Duodenal mucosa (tissue), 2 donors: Measurements from ENCODE around the gene MFSD2A.
"Not testable (repeated sequence)": the region's sequence is repeated elsewhere in the genome, so short reads cannot be mapped to it uniquely, and the experiment has no call there.

Experiments used
- H3K27ac ChIP-seq: one replicate; pipeline ENCODE4 v1.7.0; 2013; ENCODE audit warnings: low read depth, low read length
- H3K27me3 ChIP-seq, 2 donors: one replicate each; pipeline ENCODE4 v1.7.0; 2013; ENCODE audit warnings: low read length in 2 of 2, control low read depth in 1 of 2; ENCODE audit not compliant: insufficient read depth in 2 of 2, control insufficient read depth in 1 of 2
- H3K36me3 ChIP-seq, 2 donors: one replicate each; pipeline ENCODE4 v1.7.0; 2013; ENCODE audit warnings: low read length in 2 of 2, control low read depth in 1 of 2; ENCODE audit not compliant: insufficient read depth in 2 of 2, control insufficient read depth in 1 of 2
- H3K4me1 ChIP-seq, 2 donors: one replicate each; pipeline ENCODE4 v1.7.0; 2013; ENCODE audit warnings: low read length in 2 of 2, control low read depth in 1 of 2; ENCODE audit not compliant: insufficient read depth in 2 of 2, control insufficient read depth in 1 of 2
- H3K4me3 ChIP-seq, 2 donors: one replicate each; pipeline ENCODE4 v1.7.0; 2013; ENCODE audit warnings: low read length in 2 of 2, low read depth in 1 of 2
- H3K9ac ChIP-seq, 2 donors: one replicate each; pipeline ENCODE4 v1.7.0; 2013; ENCODE audit warnings: low read length in 2 of 2, low read depth in 1 of 2
- H3K9me3 ChIP-seq, 2 donors: one replicate each; pipeline ENCODE4 v1.7.0; 2013; ENCODE audit warnings: low read length in 2 of 2, control low read depth in 1 of 2; ENCODE audit not compliant: control insufficient read depth in 1 of 2

Gene MFSD2A

DNA sequence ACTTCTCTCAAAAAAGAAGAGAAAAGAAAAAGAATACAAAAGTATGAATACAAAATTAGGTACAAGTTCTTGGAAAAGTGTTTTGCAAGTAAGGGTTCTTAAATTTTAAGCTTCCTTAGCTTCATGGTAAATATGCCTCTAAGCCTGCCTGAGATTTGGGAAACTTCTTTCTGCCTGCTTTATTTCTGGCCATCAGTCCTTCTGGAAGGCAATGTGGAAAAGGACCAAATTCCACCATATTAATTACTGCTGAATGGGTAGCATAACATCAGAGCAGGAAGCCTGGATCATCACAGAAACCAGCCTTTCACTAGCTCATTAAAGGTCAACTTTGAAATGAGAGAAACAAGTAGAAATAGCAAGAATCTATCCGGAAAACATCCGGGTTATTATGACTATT is 46.5 kb downstream of the MFSD2A start:
- Histone ChIP-seq H3K4me3 (no peak overlapping the region), H3K36me3 (no peaks in the 10 kb centered on the region), H3K27ac (no peak overlapping the region), H3K4me1 (peaks cover 3% of the 10 kb centered on the region in 2 donors), H3K27me3 (no peaks in the 10 kb centered on the region), H3K9ac (no peak overlapping the region), H3K9me3 (no peaks in the 10 kb centered on the region)

DNA sequence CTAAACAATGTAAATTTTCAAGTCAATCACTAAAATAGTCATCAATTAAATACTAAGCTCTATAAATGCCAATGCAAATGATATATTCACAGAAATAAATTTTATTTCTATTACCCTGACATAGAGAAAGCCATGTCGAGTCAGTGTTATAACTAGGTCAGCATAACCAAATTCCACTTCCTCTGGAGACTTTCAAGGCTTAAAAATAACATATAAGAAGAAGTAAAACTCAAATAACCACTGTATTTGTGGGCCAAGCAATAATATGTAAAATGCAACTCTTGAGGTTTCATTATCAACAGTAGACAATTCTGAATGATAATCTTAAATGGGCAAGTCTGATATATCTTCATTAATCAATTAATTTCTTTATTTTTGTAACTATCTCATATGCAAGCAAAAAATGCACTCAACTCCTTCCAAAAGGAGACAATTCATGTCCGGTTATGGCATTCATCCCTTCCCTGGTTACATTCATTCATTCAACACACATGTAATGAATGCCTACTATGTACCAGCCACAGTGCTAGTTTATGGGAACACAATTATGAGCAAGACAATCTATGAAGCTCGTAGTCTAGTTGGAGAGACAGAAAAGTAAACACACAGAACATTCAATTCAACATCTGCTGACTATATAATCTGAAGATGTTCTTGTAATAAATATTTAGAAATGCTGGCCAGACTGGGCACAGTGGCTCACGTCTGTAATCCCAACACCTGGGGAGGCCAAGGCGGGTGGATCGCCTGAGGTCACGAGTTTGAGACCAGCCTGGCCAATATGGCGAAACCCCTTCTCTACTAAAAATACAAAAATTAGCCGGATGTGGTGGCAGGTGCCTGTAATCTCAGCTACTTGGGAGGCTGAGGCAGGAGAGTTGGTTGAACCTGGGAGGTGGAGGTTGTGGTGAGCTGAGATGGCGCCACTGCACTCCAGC is 48.5 kb downstream of the MFSD2A start:
- Histone ChIP-seq H3K36me3 (no peaks in the 10 kb centered on the region), H3K9me3 (no peaks in the 10 kb centered on the region), H3K9ac (no peak overlapping the region), H3K4me3 (no peak overlapping the region), H3K27me3 (no peaks in the 10 kb centered on the region), H3K4me1 (peaks cover 0 to 3% of the 10 kb centered on the region in 2 donors), H3K27ac (no peak overlapping the region)

DNA sequence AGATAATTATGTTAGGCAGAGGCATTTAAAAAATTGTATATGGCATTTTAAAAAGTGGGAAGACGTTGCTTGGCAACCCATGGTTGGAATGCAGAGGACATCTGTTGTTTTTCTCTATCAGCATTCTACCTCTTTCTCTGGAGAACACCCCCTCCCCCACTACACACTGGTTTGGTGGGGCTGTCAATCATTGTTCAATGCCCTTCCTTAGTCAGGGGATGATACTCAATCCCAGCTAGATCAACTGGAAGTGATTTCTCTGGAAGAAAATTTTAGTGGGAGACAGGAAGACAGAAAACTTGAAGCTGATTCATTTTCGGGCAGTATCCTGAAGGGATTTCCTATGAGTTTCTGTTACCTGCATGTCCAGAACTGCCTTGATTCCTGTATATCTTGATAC is 49.9 kb downstream of the MFSD2A start:
- Histone ChIP-seq H3K27me3 (no peaks in the 10 kb centered on the region), H3K4me3 (no peak overlapping the region), H3K36me3 (no peaks in the 10 kb centered on the region), H3K4me1 (peaks cover 0 to 3% of the 10 kb centered on the region in 2 donors), H3K27ac (no peak overlapping the region), H3K9ac (no peak overlapping the region), H3K9me3 (no peaks in the 10 kb centered on the region)

GRCh38 chr1:40007481-40008034 is 52.6 kb downstream of the MFSD2A start:
- not testable (repeated sequence) for H3K9ac ChIP-seq, H3K27me3 ChIP-seq, H3K36me3 ChIP-seq, H3K4me3 ChIP-seq, H3K9me3 ChIP-seq, H3K4me1 ChIP-seq, H3K27ac ChIP-seq

- Histone ChIP-seq H3K9ac (no peak overlapping the region), H3K4me1 (no peaks in the 10 kb centered on the region), H3K27ac (no peak overlapping the region), H3K9me3 (no peaks in the 10 kb centered on the region), H3K27me3 (no peaks in the 10 kb centered on the region), H3K36me3 (no peaks in the 10 kb centered on the region), H3K4me3 (no peak overlapping the region)
These were observed 56.3 kb downstream of the MFSD2A start for GRCh38 chr1:40011198-40011597.

GRCh38 chr1:40014253-40014706 is 59.3 kb downstream of the MFSD2A start:
- H3K4me3 ChIP-seq = no peak overlapping the region
- no peaks in the 10 kb centered on the region for H3K4me1 ChIP-seq
- H3K27ac ChIP-seq = no peak overlapping the region
- no peak overlapping the region for H3K9ac ChIP-seq
- no peaks in the 10 kb centered on the region for H3K27me3 ChIP-seq
- no peaks in the 10 kb centered on the region for H3K36me3 ChIP-seq
- H3K9me3 ChIP-seq = no peaks in the 10 kb centered on the region

- no peaks in the 10 kb centered on the region for H3K36me3 ChIP-seq
- no peak overlapping the region for H3K9ac ChIP-seq
- H3K4me3 ChIP-seq = no peak overlapping the region
- H3K27me3 ChIP-seq = no peaks in the 10 kb centered on the region
- no peaks in the 10 kb centered on the region for H3K4me1 ChIP-seq
- no peaks in the 10 kb centered on the region for H3K9me3 ChIP-seq
- H3K27ac ChIP-seq = no peak overlapping the region
These were observed 60.1 kb downstream of the MFSD2A start for GRCh38 chr1:40014812-40015594.

DNA sequence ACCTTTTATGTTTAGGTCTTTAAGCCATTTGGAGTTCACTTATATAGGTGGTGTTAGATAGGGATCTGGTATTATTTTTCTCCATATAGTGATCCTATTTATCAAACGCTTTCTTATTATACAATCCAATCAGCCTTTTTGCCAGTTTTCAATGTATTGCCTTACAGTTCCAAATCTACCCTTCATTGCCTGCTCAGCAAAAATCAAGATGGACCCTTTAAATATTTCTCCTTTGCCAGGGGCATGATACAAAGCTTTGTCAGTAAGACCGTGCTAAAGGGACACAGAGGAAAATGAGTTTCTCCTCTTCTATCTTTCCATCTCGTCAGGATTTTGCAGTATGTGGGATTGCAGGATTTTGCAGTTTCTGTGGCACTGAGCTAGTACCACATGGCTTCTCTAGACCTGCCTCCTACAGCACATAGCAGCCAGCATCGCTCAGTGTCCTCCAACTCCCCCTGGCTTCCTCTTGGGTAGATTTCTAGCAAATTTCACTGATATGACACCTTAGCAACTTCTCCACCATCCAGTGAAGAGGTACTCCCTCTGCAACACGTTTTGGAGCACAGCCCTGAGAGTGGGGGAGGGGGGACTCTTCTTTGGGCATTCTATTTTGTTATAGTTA is 63.1 kb downstream of the MFSD2A start:
- Histone ChIP-seq H3K36me3 (no peaks in the 10 kb centered on the region), H3K27me3 (no peaks in the 10 kb centered on the region), H3K27ac (no peak overlapping the region), H3K4me1 (no peaks in the 10 kb centered on the region), H3K9ac (no peak overlapping the region), H3K4me3 (no peak overlapping the region), H3K9me3 (no peaks in the 10 kb centered on the region)
